Effector CD8-positive, alpha-beta T cell (primary cell): ENCODE measurements around the gene COL23A1.

Experiments used
- DNase-seq: peaks from one replicate; lab custom pipeline; 2025; lab: John Stamatoyannopoulos, UW

Gene COL23A1

DNA sequence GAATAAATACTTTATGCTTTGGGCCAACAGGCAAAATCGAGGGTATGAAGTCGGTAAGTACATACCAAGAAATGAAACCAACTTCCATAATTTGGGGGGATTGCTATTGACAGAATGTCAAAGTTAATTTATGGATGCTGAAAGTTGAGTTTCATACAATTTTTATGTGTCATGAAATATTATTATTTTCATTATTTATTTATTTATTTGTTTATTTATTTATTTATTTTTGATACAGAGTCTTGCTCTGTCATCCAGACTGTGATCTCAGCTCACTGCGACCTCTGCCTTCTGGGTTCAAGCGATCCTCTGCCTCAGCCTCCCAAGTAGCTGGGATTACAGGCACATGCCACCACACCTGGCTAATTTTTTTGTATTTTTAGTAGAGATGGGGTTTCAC, 398.5 kb downstream of the COL23A1 start:
- DNase-seq = no peak

- DNase-seq = no peak
Observed at GRCh38 chr5:178189433-178189832, 400.8 kb downstream of the COL23A1 start.
